HG02588 (cell line): Measurements from ENCODE around the gene PARP2.

ENCODE experiments used
- ATAC-seq: cut with Tn5 transposase; IDR thresholded peaks from one replicate; pipeline ENCODE4 v1.9.1; 2021; ENCODE audit warnings: mild to moderate bottlenecking, moderate library complexity; ENCODE audit not compliant: unreplicated experiment

Gene PARP2

DNA sequence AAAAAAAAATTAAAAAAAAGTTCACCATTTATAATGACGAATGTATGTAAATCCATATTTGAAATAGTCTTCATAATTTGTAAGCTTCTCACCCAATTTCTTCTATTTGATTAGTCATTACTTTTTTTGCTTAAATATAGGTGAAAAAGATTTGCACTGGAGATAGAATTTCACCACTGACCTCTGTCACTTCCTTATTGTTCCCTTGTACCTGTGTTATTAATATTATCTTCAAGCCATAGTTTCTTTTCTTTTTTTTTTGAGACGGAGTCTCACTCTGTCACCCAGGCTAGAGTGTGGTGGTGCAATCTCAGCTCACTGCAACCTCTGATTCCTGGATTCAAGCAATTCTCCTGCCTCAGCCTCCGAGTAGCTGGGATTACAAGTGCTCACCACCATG is 54.1 kb downstream of the PARP2 start:
- no peak for ATAC-seq

DNA sequence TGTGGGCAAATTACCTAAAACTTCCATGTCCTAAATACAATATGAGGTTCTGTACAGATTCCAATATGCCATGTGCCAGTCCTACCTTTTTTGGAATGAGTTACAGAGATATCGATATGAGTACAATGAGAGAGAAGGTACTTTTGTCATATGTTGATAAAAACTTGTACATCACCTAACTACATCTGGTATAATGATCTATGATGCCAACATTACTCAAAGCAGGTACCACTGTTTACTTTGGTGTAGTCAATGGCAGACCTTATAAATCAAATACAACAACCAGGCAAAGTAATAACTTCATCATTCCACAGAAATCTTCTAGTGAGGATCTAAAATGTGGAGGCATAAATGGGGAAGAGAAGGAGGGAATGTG is 57.1 kb downstream of the PARP2 start:
- no peak for ATAC-seq

DNA sequence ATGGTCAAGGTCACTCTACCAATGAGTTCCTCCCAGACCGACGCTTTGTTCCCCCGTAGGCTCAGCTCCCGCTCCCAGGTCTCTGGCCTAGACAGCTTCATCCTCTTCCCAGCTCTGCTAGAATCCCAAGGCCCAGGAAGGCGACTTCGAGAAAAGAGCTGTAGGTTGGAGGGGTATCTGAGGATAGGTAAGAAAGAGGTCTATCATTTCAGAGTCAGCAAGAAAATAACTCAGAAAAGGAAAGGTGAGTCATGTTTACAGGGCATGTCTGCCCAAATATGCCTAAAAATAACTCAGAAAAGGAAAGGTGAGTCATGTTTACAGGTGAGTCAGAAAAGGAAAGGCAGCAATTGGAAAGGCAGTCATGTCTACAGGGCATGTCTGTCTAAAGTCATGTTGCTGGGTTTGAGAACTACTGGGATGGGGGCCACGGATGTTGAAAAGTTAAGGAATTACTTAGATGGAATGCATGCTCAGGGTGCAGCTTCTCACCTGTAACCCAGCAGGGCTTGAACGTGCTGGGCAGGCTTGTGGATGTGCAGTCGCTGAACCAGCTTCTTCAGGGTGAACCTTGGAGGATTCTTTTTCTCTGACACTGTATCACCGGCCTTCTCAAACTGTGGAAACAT is 57.6 kb downstream of the PARP2 start:
- ATAC-seq, result no peak

DNA sequence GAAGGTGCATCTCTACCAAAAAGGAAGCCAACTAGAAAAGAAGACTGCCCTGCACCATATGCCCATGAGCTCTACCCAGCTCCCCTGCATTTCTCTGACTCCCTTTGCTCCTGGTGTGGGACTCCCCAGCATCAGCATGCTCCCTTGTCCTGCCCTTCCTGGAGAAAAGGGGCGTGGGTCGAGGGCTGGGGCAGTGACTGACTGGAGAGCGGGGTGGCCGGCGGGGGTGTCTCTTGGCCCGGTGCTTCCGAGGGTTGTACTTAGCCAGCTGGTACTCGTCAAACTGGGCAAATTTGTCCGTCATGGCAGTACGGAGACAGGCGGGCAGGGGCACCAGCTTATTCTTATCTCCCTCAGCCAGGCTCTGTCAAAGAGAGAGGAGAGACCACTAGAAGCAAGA is 60.1 kb downstream of the PARP2 start:
- no peak for ATAC-seq
